Hematopoietic multipotent progenitor cell treated with erythropoietin and hydrocortisone succinate and interleukin-3 and kit ligand, for 6 days (in vitro differentiated cells): Measurements from ENCODE around the gene MGAT4C.
"Not testable (repeated sequence)": the region's sequence is repeated elsewhere in the genome, so short reads cannot be mapped to it uniquely, and the experiment has no call there.

Source experiments
- DNase-seq: peaks from one replicate; pipeline ENCODE4 v3.0.0-alpha.2; 2015

The MGAT4C gene

DNA sequence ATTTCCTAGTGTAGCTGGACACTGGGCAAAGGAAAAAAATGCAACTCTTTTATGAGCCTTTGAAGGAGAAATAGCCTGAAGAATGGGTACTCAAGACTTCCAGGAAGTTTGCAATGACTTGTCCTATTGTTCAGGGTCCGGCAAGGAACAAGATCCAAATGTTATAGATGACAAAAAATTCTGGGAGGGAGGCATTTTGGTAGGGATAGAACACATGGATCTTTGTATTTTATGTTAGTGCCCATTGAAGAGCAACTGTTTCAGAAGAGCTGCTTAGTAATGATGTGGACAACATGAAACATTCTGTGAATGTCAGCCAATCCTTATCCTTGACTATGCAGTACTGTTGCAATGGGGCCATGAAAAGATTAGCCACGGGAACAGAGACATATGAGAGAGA, 138.0 kb downstream of the MGAT4C start:
- DNase-seq: no peak

- no peak for DNase-seq
These were observed 138.5 kb downstream of the MGAT4C start for GRCh38 chr12:86117711-86118110.

DNA sequence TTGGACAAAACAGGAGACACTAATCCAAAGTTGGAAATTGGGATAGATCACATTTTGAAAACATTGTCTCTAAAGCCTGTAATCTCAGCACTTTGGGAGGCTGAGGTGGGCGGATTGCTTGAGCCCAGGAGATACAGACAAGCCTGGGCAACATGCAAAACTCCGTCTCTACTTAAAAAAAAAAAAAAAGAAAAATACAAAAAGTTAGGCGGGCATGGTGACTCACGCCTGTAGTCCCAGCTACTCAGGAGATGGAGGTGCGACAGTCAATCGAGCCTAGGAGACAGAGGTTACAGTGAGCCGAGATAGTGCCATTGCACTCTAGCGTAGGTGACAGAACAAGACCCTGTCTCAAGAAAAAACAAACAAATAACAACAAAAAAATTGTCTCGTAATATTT, 152.1 kb downstream of the MGAT4C start:
- DNase-seq: no peak

DNA sequence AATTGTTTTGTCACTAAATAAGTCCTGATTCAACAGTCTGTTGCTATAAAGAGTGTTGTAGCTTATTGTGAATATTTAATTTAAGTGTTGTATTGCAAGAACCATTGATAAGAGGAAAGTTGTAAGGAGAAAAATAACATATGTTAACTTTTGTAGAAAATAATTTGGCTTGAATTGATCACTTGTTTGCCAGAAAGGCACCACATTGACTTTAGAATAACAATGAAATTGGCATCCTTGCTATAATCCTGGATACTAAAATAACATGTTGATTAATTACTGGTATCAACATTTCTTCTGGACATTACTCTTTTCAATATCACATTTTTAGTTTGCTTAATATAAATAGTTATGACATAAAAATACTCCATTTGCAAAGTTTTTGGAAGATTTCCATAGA, 159.0 kb downstream of the MGAT4C start:
- DNase-seq: no peak

DNA sequence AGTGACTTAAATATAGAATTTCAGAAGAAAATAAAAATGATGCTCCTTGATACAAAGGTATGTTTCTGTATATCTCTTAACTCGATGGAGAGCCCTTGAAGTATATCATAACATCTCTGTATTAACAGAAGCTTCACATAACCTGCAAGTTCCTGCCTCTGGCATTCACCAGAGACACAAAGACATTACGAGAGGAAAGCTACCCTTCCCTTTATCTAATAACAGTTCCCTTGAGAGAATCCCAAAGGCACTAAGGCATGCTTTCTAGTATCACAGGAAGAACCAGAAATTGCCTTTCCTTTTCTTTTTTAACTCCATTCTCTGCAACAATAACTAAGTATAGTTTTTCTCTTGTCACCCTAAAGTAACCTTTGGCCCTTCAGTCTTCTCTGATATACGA, 164.5 kb downstream of the MGAT4C start:
- DNase-seq: no peak

GRCh38 chr12:86081843-86082242, 174.3 kb downstream of the MGAT4C start:
- DNase-seq: no peak

GRCh38 chr12:86059052-86059451, 197.1 kb downstream of the MGAT4C start:
- not testable (repeated sequence) for DNase-seq

DNA sequence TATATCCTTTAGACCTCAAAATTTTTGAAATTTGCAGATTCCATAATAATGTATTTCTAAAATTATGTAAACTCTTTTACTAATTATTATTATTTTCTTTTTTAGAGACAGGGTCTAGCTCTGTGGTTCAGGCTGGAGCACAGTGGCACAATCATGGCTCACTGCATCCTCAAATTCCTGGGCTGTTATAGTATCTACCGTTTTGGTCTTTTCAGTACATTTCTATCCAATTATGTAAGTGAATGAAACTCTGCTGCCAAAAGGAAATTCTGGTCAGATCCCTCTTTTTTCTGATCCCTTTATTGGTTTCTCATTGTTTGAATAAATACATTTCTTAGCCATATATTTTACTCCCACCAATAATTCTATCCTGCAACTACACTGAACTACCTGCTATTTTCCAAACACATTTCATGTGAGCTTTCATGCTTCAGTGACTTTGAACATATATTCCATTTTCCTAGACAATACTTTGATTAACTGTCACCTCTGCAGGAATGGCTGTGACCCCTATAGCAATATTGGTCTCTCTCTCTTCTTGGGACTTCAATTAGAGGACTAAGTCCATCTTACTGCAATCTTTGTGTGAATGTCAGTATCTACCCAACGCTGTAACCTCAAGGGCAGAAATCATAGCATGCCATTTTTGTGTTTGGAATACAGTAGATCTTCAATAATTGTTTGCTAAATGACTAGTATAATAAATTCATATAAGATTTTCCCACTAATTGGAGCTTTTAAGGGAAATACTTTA, 198.9 kb downstream of the MGAT4C start:
- DNase-seq: no peak

DNA sequence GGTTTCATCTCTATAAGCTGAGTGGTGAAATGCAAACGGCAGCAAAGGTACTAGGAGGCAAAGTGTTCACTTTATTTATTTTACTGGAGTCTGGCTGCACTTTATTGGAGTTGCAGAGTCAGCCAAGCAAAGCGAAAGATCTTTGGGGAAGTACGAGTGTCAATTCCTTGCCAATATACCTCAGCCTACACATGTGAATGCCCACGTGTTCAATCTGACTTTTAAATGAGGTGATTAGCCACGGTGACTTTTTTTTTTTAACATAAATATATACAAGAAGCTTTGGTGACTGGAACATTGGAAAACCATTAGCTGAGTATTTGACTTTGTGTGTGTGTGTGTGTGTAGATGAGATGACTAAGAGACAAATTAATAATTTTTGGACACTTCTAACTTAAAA, 203.3 kb downstream of the MGAT4C start:
- DNase-seq: no peak

DNA sequence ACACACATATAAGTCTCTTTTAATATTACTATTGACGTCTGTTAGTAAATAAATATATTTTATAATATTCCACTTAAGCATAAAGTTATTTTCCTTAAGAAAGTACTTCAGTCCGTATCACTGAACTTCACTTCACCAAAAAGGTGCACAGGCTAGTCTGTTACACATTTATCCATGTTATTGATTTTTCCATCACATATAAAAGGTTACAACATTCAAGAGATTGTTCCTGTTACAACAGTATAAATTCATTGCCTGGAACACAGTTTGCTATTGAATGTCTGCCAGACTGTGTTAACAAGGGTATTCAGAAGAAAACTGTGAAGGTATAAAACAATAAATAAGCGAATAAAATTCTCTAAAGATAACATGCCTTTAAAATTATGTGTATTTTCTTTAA, 206.2 kb downstream of the MGAT4C start:
- DNase-seq: no peak

GRCh38 chr12:86044396-86044795, 211.8 kb downstream of the MGAT4C start:
- DNase-seq: no peak

DNA sequence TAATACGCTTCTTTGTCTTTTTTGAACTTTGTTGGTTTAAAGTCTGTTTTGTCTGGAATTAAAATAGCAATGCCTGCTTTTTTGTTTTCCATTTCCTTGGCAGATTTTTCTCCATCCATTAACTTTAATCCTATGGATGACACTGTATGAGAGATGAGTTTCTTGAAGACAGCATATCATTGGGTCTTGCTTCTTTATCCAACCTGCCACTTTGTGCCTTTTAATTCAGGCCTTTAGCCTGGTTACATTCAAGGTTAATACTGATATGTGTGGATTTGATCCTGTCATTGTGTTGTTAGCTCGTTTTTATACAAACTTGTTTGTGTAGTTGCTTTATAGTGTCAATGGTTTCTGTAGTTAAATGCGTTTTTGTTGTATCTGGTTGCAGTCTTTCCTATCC, 214.1 kb downstream of the MGAT4C start:
- no peak for DNase-seq

- DNase-seq: no peak
These were observed 237.8 kb downstream of the MGAT4C start for GRCh38 chr12:86018361-86018760.

GRCh38 chr12:86015026-86015425, 241.2 kb downstream of the MGAT4C start:
- DNase-seq: no peak

- DNase-seq: no peak
These were observed 249.5 kb downstream of the MGAT4C start for GRCh38 chr12:86006727-86007126.

GRCh38 chr12:85998074-85998473, 258.1 kb downstream of the MGAT4C start:
- no peak for DNase-seq

DNA sequence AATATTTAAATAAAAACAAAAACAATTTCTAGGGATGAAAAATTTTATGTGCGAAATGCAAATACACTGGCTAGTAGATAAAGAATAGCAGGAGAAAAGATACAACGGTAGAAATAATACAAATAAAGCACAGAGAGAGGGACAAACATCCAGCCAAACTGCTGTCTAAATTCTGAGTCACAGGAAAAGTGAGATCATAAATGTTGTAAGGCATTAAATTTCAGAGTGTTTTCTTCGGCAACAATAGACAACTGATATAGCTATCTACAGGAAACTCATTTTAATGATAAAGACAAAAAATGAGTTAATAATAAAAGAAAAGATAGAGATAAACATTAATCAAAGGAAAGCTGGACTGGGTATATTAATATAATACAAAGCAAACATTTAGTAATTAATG, 259.9 kb downstream of the MGAT4C start:
- no peak for DNase-seq

DNA sequence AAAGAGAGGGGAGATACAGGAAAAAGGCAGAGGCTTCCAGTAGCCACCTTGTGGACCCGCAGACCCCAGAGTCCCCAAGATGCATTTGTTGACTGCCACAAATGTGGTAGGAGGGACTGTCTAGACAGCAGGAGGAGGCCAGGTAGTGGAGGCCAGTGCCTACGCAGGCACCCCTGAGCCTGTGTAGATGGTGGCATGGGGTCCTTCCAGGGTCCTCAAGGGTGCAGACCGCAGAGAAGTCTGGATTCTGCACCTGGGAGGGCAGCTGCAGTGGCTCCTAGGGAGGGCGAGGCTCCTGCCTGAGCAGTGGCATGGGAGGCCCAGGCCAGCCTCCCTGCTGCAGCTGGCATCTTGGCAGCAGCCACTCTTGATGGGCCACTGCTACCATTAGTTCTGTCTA, 262.4 kb downstream of the MGAT4C start:
- DNase-seq: no peak

DNA sequence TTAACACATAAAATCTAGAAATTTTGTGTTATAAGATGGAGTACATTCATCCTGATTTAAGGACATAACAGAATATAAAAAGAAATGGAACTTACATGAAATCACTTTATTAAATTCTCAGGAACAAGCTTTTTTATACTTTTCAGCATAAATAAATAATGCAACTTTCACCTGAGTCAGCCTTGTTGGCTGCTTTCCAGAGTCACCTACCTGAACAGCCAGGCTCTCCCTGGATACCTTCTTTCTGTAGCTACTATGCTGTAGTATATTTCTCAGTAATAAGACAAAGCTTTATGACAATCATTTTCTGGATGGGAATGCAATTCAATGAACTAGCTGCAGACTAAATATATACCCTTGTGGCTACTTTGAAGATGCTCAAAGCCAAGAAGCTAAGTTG, 270.2 kb downstream of the MGAT4C start:
- no peak for DNase-seq

GRCh38 chr12:85983601-85984000, 272.6 kb downstream of the MGAT4C start:
- DNase-seq: no peak

DNA sequence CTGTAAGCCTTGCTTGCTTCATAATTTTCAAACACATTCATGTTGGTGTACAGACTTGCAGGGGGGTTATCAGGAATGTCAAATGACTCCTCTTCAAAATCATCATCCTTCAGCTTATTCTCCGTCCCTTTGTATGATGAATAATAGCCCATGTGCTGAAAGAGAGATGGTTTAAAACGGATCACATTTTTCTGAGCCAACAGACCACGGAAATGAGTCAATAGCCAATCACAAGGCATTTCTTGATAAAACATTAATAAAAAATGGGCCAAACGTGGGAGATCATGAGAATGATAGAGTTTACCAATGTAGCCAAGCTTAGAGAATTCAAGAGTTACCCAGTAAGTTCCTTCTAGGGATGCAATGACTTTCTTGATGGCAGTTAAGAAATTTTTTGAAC, 276.6 kb downstream of the MGAT4C start:
- DNase-seq: no peak

- DNase-seq: no peak
These were observed 280.5 kb downstream of the MGAT4C start for GRCh38 chr12:85975716-85976115.

GRCh38 chr12:85971800-85972199, 284.4 kb downstream of the MGAT4C start:
- no peak for DNase-seq

GRCh38 chr12:85968606-85969005, 287.6 kb downstream of the MGAT4C start:
- DNase-seq: no peak

- DNase-seq: no peak
These were observed 292.9 kb downstream of the MGAT4C start for GRCh38 chr12:85963326-85963725.
